HEK293T (cell line): Measurements from ENCODE around the gene SUCLG2.
A peak's percentile ranks its signal among the peaks of the same experiment; 100 is the strongest.

Source experiments
- CTCF ChIA-PET: fragments of 350-600 bp; formaldehyde crosslinking; extraction: SDS; loops from one replicate; lab custom pipeline; 2021; ENCODE audit warnings: antibody characterized with exemption, inconsistent platforms; lab: Yijun Ruan, JAX
- POLR2A ChIA-PET: fragments of 350-600 bp; formaldehyde crosslinking; extraction: SDS; loops from one replicate; lab custom pipeline; 2020; ENCODE audit warnings: antibody characterized with exemption, inconsistent platforms; lab: Yijun Ruan, JAX
- DNase-seq: peaks from one replicate; pipeline ENCODE4 v3.0.0; 2012; ENCODE audit warnings: mixed read lengths; ENCODE audit errors: extremely low spot score
- ARNT ChIP-seq: fragments of 450-650 bp; IDR thresholded peaks from 2 replicates; pipeline ENCODE4 v1.6.1; 2017; ENCODE audit warnings: mild to moderate bottlenecking
- BHLHE40 ChIP-seq: fragments of 450-650 bp; IDR thresholded peaks from 2 replicates; pipeline ENCODE4 v1.6.1; 2016; ENCODE audit warnings: mild to moderate bottlenecking, moderate library complexity, borderline replicate concordance
- CTBP1 ChIP-seq: fragments of 450-650 bp; IDR thresholded peaks from 2 replicates; pipeline ENCODE4 v1.6.1; 2016; ENCODE audit warnings: borderline replicate concordance
- ELF4 ChIP-seq: fragments of 450-650 bp; IDR thresholded peaks from 2 replicates; pipeline ENCODE4 v1.6.1; 2017; ENCODE audit warnings: antibody characterized with exemption
- FOXA1 ChIP-seq: fragments of 450-650 bp; IDR thresholded peaks from 2 replicates; pipeline ENCODE4 v1.6.1; 2016; ENCODE audit warnings: mild to moderate bottlenecking
- FOXK2 ChIP-seq: fragments of 450-650 bp; IDR thresholded peaks from 2 replicates; pipeline ENCODE4 v1.6.1; 2016; ENCODE audit warnings: mild to moderate bottlenecking
- FOXM1 ChIP-seq: fragments of 450-650 bp; IDR thresholded peaks from 2 replicates; pipeline ENCODE4 v1.6.1; 2017; ENCODE audit warnings: mild to moderate bottlenecking, borderline replicate concordance
- HDGF ChIP-seq: fragments of 450-650 bp; IDR thresholded peaks from 2 replicates; pipeline ENCODE4 v1.6.1; 2017; ENCODE audit warnings: antibody characterized with exemption, borderline replicate concordance
- L3MBTL2 ChIP-seq: fragments of 450-650 bp; conservative IDR thresholded peaks from 2 replicates; pipeline ENCODE4 v1.6.1; 2016; ENCODE audit warnings: mild to moderate bottlenecking
- LEF1 ChIP-seq: fragments of 450-650 bp; IDR thresholded peaks from 2 replicates; pipeline ENCODE4 v1.6.1; 2017; ENCODE audit warnings: mild to moderate bottlenecking, borderline replicate concordance
- NFRKB ChIP-seq: fragments of 450-650 bp; IDR thresholded peaks from 2 replicates; pipeline ENCODE4 v1.6.1; 2016; ENCODE audit warnings: mild to moderate bottlenecking, moderate library complexity
- PKNOX1 ChIP-seq: fragments of 450-650 bp; IDR thresholded peaks from 2 replicates; pipeline ENCODE4 v1.6.1; 2016
- SP1 ChIP-seq: fragments of 450-650 bp; IDR thresholded peaks from 2 replicates; pipeline ENCODE4 v1.6.1; 2017
- SUZ12 ChIP-seq: fragments of 450-650 bp; IDR thresholded peaks from 2 replicates; pipeline ENCODE4 v1.6.1; 2016; ENCODE audit warnings: mild to moderate bottlenecking
- TARDBP ChIP-seq: fragments of 450-650 bp; IDR thresholded peaks from 2 replicates; pipeline ENCODE4 v1.6.1; 2016
- ZNF384 ChIP-seq: fragments of 450-650 bp; IDR thresholded peaks from 2 replicates; pipeline ENCODE4 v1.6.1; 2016

Gene SUCLG2

GRCh38 chr3:67470207-67470606 is 184.2 kb downstream of the SUCLG2 start:
- DNase-seq, result no peak
- CTCF ChIA-PET, result no interaction called here
- POLR2A ChIA-PET, result no interaction called here
- TF ChIP-seq FOXM1, result no peak
- no peak for TF ChIP-seq BHLHE40
- no peak for TF ChIP-seq ELF4
- TF ChIP-seq SP1, result no peak

GRCh38 chr3:67468511-67468910 is 185.9 kb downstream of the SUCLG2 start:
- TF ChIP-seq ELF4, result no peak
- TF ChIP-seq SUZ12, result no peak
- TF ChIP-seq ARNT, result no peak
- no peak for TF ChIP-seq L3MBTL2
- no peak for TF ChIP-seq CTBP1
- no peak for DNase-seq
- ChIA-PET CTCF (interaction anchor here (0.7 kb wide), 1 partner anchor 64 kb away, joined by 3 read pairs; no protein-coding TSS in a partner anchor), POLR2A (no interaction called here)

- no peak for TF ChIP-seq ARNT
- TF ChIP-seq FOXA1, result no peak
- no peak for TF ChIP-seq L3MBTL2
- TF ChIP-seq ZNF384, result no peak
- TF ChIP-seq HDGF, result no peak
- no peak for TF ChIP-seq FOXK2
- no peak for TF ChIP-seq TARDBP
- no peak for TF ChIP-seq FOXM1
- no peak for TF ChIP-seq SUZ12
- TF ChIP-seq BHLHE40, result no peak
- TF ChIP-seq NFRKB, result no peak
- no peak for TF ChIP-seq CTBP1
- TF ChIP-seq ELF4, result no peak
- no peak for TF ChIP-seq LEF1
- ChIA-PET CTCF (no interaction called here), POLR2A (no interaction called here)
- no peak for DNase-seq
These were observed 190.8 kb downstream of the SUCLG2 start for GRCh38 chr3:67463656-67464055.

GRCh38 chr3:67462187-67462586 is 192.2 kb downstream of the SUCLG2 start:
- POLR2A ChIA-PET, result no interaction called here
- TF ChIP-seq PKNOX1 (peak; percentile 13; the same call in 1 of the 2 replicates), SUZ12 (no peak)
- CTCF ChIA-PET, result no interaction called here
- DNase-seq, result no peak

- ChIA-PET CTCF (no interaction called here), POLR2A (no interaction called here)
- no peak for TF ChIP-seq ELF4
- TF ChIP-seq L3MBTL2, result no peak
- TF ChIP-seq HDGF, result no peak
- TF ChIP-seq SP1, result no peak
- no peak for TF ChIP-seq FOXK2
- no peak for TF ChIP-seq CTBP1
- no peak for TF ChIP-seq SUZ12
- TF ChIP-seq NFRKB, result no peak
- TF ChIP-seq ZNF384, result no peak
- no peak for TF ChIP-seq ARNT
- no peak for TF ChIP-seq FOXM1
- TF ChIP-seq TARDBP, result no peak
- no peak for TF ChIP-seq LEF1
- TF ChIP-seq PKNOX1, result no peak
- no peak for DNase-seq
These were observed 192.7 kb downstream of the SUCLG2 start for GRCh38 chr3:67461667-67462142.

- ChIA-PET POLR2A (no interaction called here), CTCF (no interaction called here)
- TF ChIP-seq FOXM1 (no peak), PKNOX1 (no peak), FOXA1 (no peak), NFRKB (no peak), BHLHE40 (no peak), ZNF384 (no peak), SP1 (no peak), ELF4 (no peak), HDGF (no peak), L3MBTL2 (no peak)
- DNase-seq, result no peak
These were observed 193.4 kb downstream of the SUCLG2 start for GRCh38 chr3:67460841-67461510.

- POLR2A ChIA-PET, result no interaction called here
These were observed 194.6 kb downstream of the SUCLG2 start for GRCh38 chr3:67459796-67460195.

More at GRCh38 chr3:67459796-67460195, 194.6 kb downstream of the SUCLG2 start:
- no peak for DNase-seq
- CTCF ChIA-PET, result no interaction called here
- no peak for TF ChIP-seq FOXA1
- TF ChIP-seq HDGF, result no peak
- no peak for TF ChIP-seq TARDBP
- no peak for TF ChIP-seq ARNT
- no peak for TF ChIP-seq FOXM1
- no peak for TF ChIP-seq ZNF384
